ENCODE measurements around the gene GLTP.

- TF ChIP-seq, protein P1, sequence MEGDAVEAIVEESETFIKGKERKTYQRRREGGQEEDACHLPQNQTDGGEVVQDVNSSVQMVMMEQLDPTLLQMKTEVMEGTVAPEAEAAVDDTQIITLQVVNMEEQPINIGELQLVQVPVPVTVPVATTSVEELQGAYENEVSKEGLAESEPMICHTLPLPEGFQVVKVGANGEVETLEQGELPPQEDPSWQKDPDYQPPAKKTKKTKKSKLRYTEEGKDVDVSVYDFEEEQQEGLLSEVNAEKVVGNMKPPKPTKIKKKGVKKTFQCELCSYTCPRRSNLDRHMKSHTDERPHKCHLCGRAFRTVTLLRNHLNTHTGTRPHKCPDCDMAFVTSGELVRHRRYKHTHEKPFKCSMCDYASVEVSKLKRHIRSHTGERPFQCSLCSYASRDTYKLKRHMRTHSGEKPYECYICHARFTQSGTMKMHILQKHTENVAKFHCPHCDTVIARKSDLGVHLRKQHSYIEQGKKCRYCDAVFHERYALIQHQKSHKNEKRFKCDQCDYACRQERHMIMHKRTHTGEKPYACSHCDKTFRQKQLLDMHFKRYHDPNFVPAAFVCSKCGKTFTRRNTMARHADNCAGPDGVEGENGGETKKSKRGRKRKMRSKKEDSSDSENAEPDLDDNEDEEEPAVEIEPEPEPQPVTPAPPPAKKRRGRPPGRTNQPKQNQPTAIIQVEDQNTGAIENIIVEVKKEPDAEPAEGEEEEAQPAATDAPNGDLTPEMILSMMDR (IDR thresholded peaks at IDR 0.05) = no peak
- TF ChIP-seq POLR2A (IDR thresholded peaks at IDR 0.05) = no peak
- no peak for TF ChIP-seq POLR2AphosphoS5 (IDR thresholded peaks at IDR 0.05)
Observed at GRCh38 chr12:109828754-109829511, 51.4 kb downstream of the GLTP start.
